ENCODE results near the gene SPNS2.

SPNS2 gene

GRCh38 chr17:4547118-4547906, 48.6 kb downstream of the SPNS2 start:
- no peak overlapping the region for H2AK5ac ChIP-seq (ENCODE audit: low read length)
- H2BK5ac ChIP-seq (ENCODE audit: low read length), result no peak overlapping the region
- no peak overlapping the region for H3K4me2 ChIP-seq (ENCODE audit: low read length)
- no peak overlapping the region for H3K4ac ChIP-seq (ENCODE audit: low read depth, low read length)
- no peak overlapping the region for H4K5ac ChIP-seq (ENCODE audit: low read length)
- no peaks in the 10 kb centered on the region for H3K4me1 ChIP-seq (ENCODE audit: control insufficient read depth, low read depth, low read length)
- H4K8ac ChIP-seq (ENCODE audit: low read depth, low read length), result no peak overlapping the region
- no peak overlapping the region for H2BK120ac ChIP-seq (ENCODE audit: low read depth, low read length)
- H3K56ac ChIP-seq (ENCODE audit: low read length), result no peak overlapping the region
- no peak overlapping the region for H3K4me3 ChIP-seq (ENCODE audit: low read length)
- no CpG with 5 or more reads among the region's 17 CpGs for WGBS (ENCODE audit: extremely low coverage, insufficient coverage, low lambda C conversion rate)
- H3K18ac ChIP-seq (ENCODE audit: low read length), result no peak overlapping the region
- DNase-seq, result no peak
- H3K23ac ChIP-seq (ENCODE audit: low read length), result no peak overlapping the region
- H3K36me3 ChIP-seq (ENCODE audit: control insufficient read depth, insufficient read depth, low read length), result peaks cover 38% of the 10 kb centered on the region
- no peak overlapping the region for H2BK15ac ChIP-seq (replicated peaks; ENCODE audit: low read depth)
- no peak overlapping the region for H3K27ac ChIP-seq (ENCODE audit: low read depth, low read length)
- H3K27me3 ChIP-seq (ENCODE audit: insufficient read depth, low read length, poor library complexity), result no peaks in the 10 kb centered on the region
- peaks cover 2% of the 10 kb centered on the region for H3K79me2 ChIP-seq (ENCODE audit: control insufficient read depth, insufficient read depth, low read length)
- H3K79me1 ChIP-seq (ENCODE audit: low read length), result peaks cover 10% of the 10 kb centered on the region
- no peak overlapping the region for H3K9ac ChIP-seq (ENCODE audit: low read length)

- H3K27me3 ChIP-seq (ENCODE audit: insufficient read depth, low read length, poor library complexity), result no peaks in the 10 kb centered on the region
- H3K4me3 ChIP-seq (ENCODE audit: low read length), result no peak overlapping the region
- no peak overlapping the region for H3K9ac ChIP-seq (ENCODE audit: low read length)
- peaks cover 4% of the 10 kb centered on the region for H3K79me2 ChIP-seq (ENCODE audit: control insufficient read depth, insufficient read depth, low read length)
- H2BK5ac ChIP-seq (ENCODE audit: low read length), result no peak overlapping the region
- H3K79me1 ChIP-seq (ENCODE audit: low read length), result peaks cover 12% of the 10 kb centered on the region
- no peaks in the 10 kb centered on the region for H3K4me1 ChIP-seq (ENCODE audit: control insufficient read depth, low read depth, low read length)
- H3K36me3 ChIP-seq (ENCODE audit: control insufficient read depth, insufficient read depth, low read length), result peaks cover 36% of the 10 kb centered on the region
- H3K18ac ChIP-seq (ENCODE audit: low read length), result no peak overlapping the region
- no peak overlapping the region for H3K4ac ChIP-seq (ENCODE audit: low read depth, low read length)
- no peak overlapping the region for H3K27ac ChIP-seq (ENCODE audit: low read depth, low read length)
- H3K23ac ChIP-seq (ENCODE audit: low read length), result no peak overlapping the region
- no peak overlapping the region for H3K4me2 ChIP-seq (ENCODE audit: low read length)
- DNase-seq, result no peak
- no peak overlapping the region for H4K5ac ChIP-seq (ENCODE audit: low read length)
- H4K8ac ChIP-seq (ENCODE audit: low read depth, low read length), result no peak overlapping the region
- H2BK120ac ChIP-seq (ENCODE audit: low read depth, low read length), result no peak overlapping the region
- H2BK15ac ChIP-seq (replicated peaks; ENCODE audit: low read depth), result no peak overlapping the region
- no CpG with 5 or more reads among the region's 18 CpGs for WGBS (ENCODE audit: extremely low coverage, insufficient coverage, low lambda C conversion rate)
- no peak overlapping the region for H2AK5ac ChIP-seq (ENCODE audit: low read length)
- H3K56ac ChIP-seq (ENCODE audit: low read length), result no peak overlapping the region
These were observed 49.4 kb downstream of the SPNS2 start for GRCh38 chr17:4548061-4548461.

GRCh38 chr17:4548721-4549531, 50.2 kb downstream of the SPNS2 start:
- H3K9ac ChIP-seq (ENCODE audit: low read length), result no peak overlapping the region
- WGBS (ENCODE audit: extremely low coverage, insufficient coverage, low lambda C conversion rate), result no CpG with 5 or more reads among the region's 24 CpGs

DNA sequence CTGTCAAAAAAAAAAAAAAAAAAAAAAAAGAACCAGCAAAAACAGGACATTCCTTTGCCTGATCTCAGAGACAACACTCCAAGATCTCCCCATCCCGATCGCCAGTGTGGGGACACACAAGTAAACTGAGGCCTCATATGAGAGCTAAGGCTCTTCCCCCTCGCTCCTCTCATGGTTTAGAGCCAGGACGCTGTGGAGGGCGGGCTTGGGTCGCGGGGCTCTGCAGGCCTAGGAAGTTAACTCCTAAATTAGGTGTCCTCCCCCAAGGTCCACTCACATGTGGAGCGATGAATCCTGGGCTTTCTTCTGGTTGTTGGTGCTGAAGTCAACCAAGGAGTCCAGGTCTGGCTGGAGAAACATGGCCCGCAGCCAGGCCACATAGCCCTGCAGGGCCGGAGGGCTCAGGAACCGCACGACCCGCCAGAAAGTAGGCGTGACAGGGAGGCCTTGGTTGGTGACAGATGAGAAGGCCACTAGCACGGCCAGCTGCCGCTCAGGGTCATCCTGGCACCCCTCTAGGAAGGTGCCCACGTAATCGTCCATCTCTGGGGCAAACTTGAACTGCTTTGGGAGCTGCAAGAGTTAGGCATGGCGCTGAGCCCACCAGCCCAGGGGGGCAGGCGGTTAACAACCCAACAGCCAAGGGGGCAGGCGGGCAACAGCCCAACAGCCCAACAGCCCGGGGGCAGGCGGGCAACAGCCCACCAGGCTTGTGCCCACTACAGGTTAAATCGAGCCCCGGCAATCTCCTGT, 51.3 kb downstream of the SPNS2 start:
- H3K4me2 ChIP-seq (ENCODE audit: low read length), result no peak overlapping the region
- no peak overlapping the region for H3K4me3 ChIP-seq (ENCODE audit: low read length)
- H2BK5ac ChIP-seq (ENCODE audit: low read length), result no peak overlapping the region
- H3K27ac ChIP-seq (ENCODE audit: low read depth, low read length), result no peak overlapping the region
- DNase-seq, result no peak
- H3K79me1 ChIP-seq (ENCODE audit: low read length), result peaks cover 20% of the 10 kb centered on the region
- no peak overlapping the region for H3K56ac ChIP-seq (ENCODE audit: low read length)
- H3K4me1 ChIP-seq (ENCODE audit: control insufficient read depth, low read depth, low read length), result no peaks in the 10 kb centered on the region
- H3K79me2 ChIP-seq (ENCODE audit: control insufficient read depth, insufficient read depth, low read length), result peaks cover 21% of the 10 kb centered on the region
- H3K4ac ChIP-seq (ENCODE audit: low read depth, low read length), result no peak overlapping the region
- H2BK120ac ChIP-seq (ENCODE audit: low read depth, low read length), result no peak overlapping the region
- no peaks in the 10 kb centered on the region for H3K27me3 ChIP-seq (ENCODE audit: insufficient read depth, low read length, poor library complexity)
- H4K8ac ChIP-seq (ENCODE audit: low read depth, low read length), result no peak overlapping the region
- no peak overlapping the region for H4K5ac ChIP-seq (ENCODE audit: low read length)
- H3K36me3 ChIP-seq (ENCODE audit: control insufficient read depth, insufficient read depth, low read length), result peaks cover 33% of the 10 kb centered on the region
- no CpG with 5 or more reads among the region's 25 CpGs for WGBS (ENCODE audit: extremely low coverage, insufficient coverage, low lambda C conversion rate)
- no peak overlapping the region for H3K18ac ChIP-seq (ENCODE audit: low read length)
- no peak overlapping the region for H2AK5ac ChIP-seq (ENCODE audit: low read length)
- no peak overlapping the region for H3K23ac ChIP-seq (ENCODE audit: low read length)
- no peak overlapping the region for H2BK15ac ChIP-seq (replicated peaks; ENCODE audit: low read depth)
- H3K9ac ChIP-seq (ENCODE audit: low read length), result no peak overlapping the region

More at GRCh38 chr17:4548721-4549531, 50.2 kb downstream of the SPNS2 start:
- Histone ChIP-seq H2BK120ac (ENCODE audit: low read depth, low read length) (no peak overlapping the region), H2BK5ac (ENCODE audit: low read length) (no peak overlapping the region), H3K79me1 (ENCODE audit: low read length) (peaks cover 17% of the 10 kb centered on the region), H3K56ac (ENCODE audit: low read length) (no peak overlapping the region), H3K79me2 (ENCODE audit: control insufficient read depth, insufficient read depth, low read length) (peaks cover 11% of the 10 kb centered on the region), H2BK15ac (replicated peaks; ENCODE audit: low read depth) (no peak overlapping the region), H3K27me3 (ENCODE audit: insufficient read depth, low read length, poor library complexity) (no peaks in the 10 kb centered on the region), H3K23ac (ENCODE audit: low read length) (no peak overlapping the region), H3K4me3 (ENCODE audit: low read length) (no peak overlapping the region), H4K8ac (ENCODE audit: low read depth, low read length) (no peak overlapping the region), H3K4me2 (ENCODE audit: low read length) (no peak overlapping the region), H4K5ac (ENCODE audit: low read length) (no peak overlapping the region), H3K27ac (ENCODE audit: low read depth, low read length) (no peak overlapping the region), H3K36me3 (ENCODE audit: control insufficient read depth, insufficient read depth, low read length) (peaks cover 34% of the 10 kb centered on the region), H2AK5ac (ENCODE audit: low read length) (no peak overlapping the region), H3K4ac (ENCODE audit: low read depth, low read length) (no peak overlapping the region), H3K4me1 (ENCODE audit: control insufficient read depth, low read depth, low read length) (no peaks in the 10 kb centered on the region), H3K18ac (ENCODE audit: low read length) (no peak overlapping the region)
- DNase-seq, result peak; percentile 70

- Histone ChIP-seq H3K79me2 (ENCODE audit: control insufficient read depth, insufficient read depth, low read length) (peaks cover 23% of the 10 kb centered on the region), H3K79me1 (ENCODE audit: low read length) (peaks cover 20% of the 10 kb centered on the region), H2BK120ac (ENCODE audit: low read depth, low read length) (no peak overlapping the region), H3K23ac (ENCODE audit: low read length) (no peak overlapping the region), H3K4me1 (ENCODE audit: control insufficient read depth, low read depth, low read length) (no peaks in the 10 kb centered on the region), H3K36me3 (ENCODE audit: control insufficient read depth, insufficient read depth, low read length) (peaks cover 31% of the 10 kb centered on the region), H3K27ac (ENCODE audit: low read depth, low read length) (no peak overlapping the region), H3K4me2 (ENCODE audit: low read length) (no peak overlapping the region), H4K8ac (ENCODE audit: low read depth, low read length) (no peak overlapping the region), H2BK5ac (ENCODE audit: low read length) (no peak overlapping the region), H3K4me3 (ENCODE audit: low read length) (no peak overlapping the region), H3K4ac (ENCODE audit: low read depth, low read length) (no peak overlapping the region), H3K9ac (ENCODE audit: low read length) (no peak overlapping the region), H3K18ac (ENCODE audit: low read length) (no peak overlapping the region), H4K5ac (ENCODE audit: low read length) (no peak overlapping the region), H2AK5ac (ENCODE audit: low read length) (no peak overlapping the region), H3K56ac (ENCODE audit: low read length) (no peak overlapping the region), H2BK15ac (replicated peaks; ENCODE audit: low read depth) (no peak overlapping the region), H3K27me3 (ENCODE audit: insufficient read depth, low read length, poor library complexity) (no peaks in the 10 kb centered on the region)
- DNase-seq, result no peak
- WGBS (ENCODE audit: extremely low coverage, insufficient coverage, low lambda C conversion rate), result no CpG with 5 or more reads among the region's 16 CpGs
These were observed 51.9 kb downstream of the SPNS2 start for GRCh38 chr17:4550534-4551039.

Data from mesendoderm (in vitro differentiated cells).